Activated naive CD8-positive, alpha-beta T cell treated with anti-CD3 and anti-CD28 coated beads, Interleukin-2, amount 50 U/mL, for 24 hours (primary cell): ENCODE measurements around the gene PRR35.

ENCODE experiments used
- ATAC-seq: fragments of 150-1000 bp; cut with Tn5 transposase; one replicate; pipeline ENCODE4 v1.10.0; 2021
- DNase-seq: peaks from one replicate; pipeline ENCODE4 v3.0.0; 2021
- H3K27ac Mint-ChIP-seq: one replicate; pipeline ENCODE4 v1.8.0; 2021; ENCODE audit warnings: mild to moderate bottlenecking, mixed read lengths
- H3K27me3 Mint-ChIP-seq: one replicate; pipeline ENCODE4 v1.8.0; 2021; ENCODE audit warnings: mixed read lengths
- H3K36me3 Mint-ChIP-seq: one replicate; pipeline ENCODE4 v1.8.0; 2021; ENCODE audit warnings: low read depth, mixed read lengths
- H3K4me1 Mint-ChIP-seq: one replicate; pipeline ENCODE4 v1.8.0; 2021; ENCODE audit warnings: mixed read lengths
- H3K4me3 Mint-ChIP-seq: one replicate; pipeline ENCODE4 v1.8.0; 2021; ENCODE audit warnings: mild to moderate bottlenecking, moderate library complexity, mixed read lengths
- H3K9me3 Mint-ChIP-seq: one replicate; pipeline ENCODE4 v1.8.0; 2021; ENCODE audit warnings: mixed read lengths

The PRR35 gene

GRCh38 chr16:586047-586644, 26.0 kb downstream of the PRR35 start:
- DNase-seq: no peak
- Mint-ChIP-seq H3K27ac (peak overlapping the region; percentile 11), H3K4me1 (peaks cover 18% of the 10 kb centered on the region), H3K9me3 (no peaks in the 10 kb centered on the region), H3K27me3 (no peaks in the 10 kb centered on the region), H3K36me3 (peaks cover 13% of the 10 kb centered on the region), H3K4me3 (no peak overlapping the region)
- ATAC-seq: no peak

GRCh38 chr16:586645-587590, 26.7 kb downstream of the PRR35 start:
- Mint-ChIP-seq H3K27ac (peak overlapping the region; percentile 99), H3K4me3 (peak overlapping the region; percentile 94), H3K27me3 (no peaks in the 10 kb centered on the region), H3K9me3 (no peaks in the 10 kb centered on the region), H3K36me3 (peaks cover 13% of the 10 kb centered on the region), H3K4me1 (peaks cover 23% of the 10 kb centered on the region)
- no peak for DNase-seq
- ATAC-seq: no peak

- ATAC-seq (peak; percentile 26), DNase-seq (peak; percentile 68)
- Mint-ChIP-seq H3K4me1 (peaks cover 23% of the 10 kb centered on the region), H3K4me3 (peak overlapping the region; percentile 94), H3K27me3 (no peaks in the 10 kb centered on the region), H3K9me3 (no peaks in the 10 kb centered on the region), H3K36me3 (peaks cover 13% of the 10 kb centered on the region), H3K27ac (peak overlapping the region; percentile 99)
These were observed 28.4 kb downstream of the PRR35 start for GRCh38 chr16:588639-588888.

- ATAC-seq: peak; percentile 71
- H3K4me3 Mint-ChIP-seq: peak overlapping the region; percentile 94
- peaks cover 23% of the 10 kb centered on the region for H3K4me1 Mint-ChIP-seq
These were observed 28.9 kb downstream of the PRR35 start for GRCh38 chr16:588889-589657.

GRCh38 chr16:589658-590187, 29.5 kb downstream of the PRR35 start, which contains the start of gene RAB40C:
RAB40C (plus strand) TSS chr16:590066; CDS start chr16:590292, 226 bp downstream.
- peak; percentile 99 for DNase-seq
- peaks cover 13% of the 10 kb centered on the region for H3K36me3 Mint-ChIP-seq

More at GRCh38 chr16:588889-589657, 28.9 kb downstream of the PRR35 start:
- Mint-ChIP-seq H3K27me3 (no peaks in the 10 kb centered on the region), H3K36me3 (peaks cover 13% of the 10 kb centered on the region), H3K9me3 (no peaks in the 10 kb centered on the region), H3K27ac (peak overlapping the region; percentile 99)
- peak; percentile 98 for DNase-seq

GRCh38 chr16:590188-590814, 30.1 kb downstream of the PRR35 start:
- Mint-ChIP-seq H3K4me3 (peak overlapping the region; percentile 81), H3K36me3 (peaks cover 13% of the 10 kb centered on the region), H3K9me3 (no peaks in the 10 kb centered on the region), H3K27ac (peak overlapping the region; percentile 66), H3K27me3 (no peaks in the 10 kb centered on the region), H3K4me1 (peaks cover 23% of the 10 kb centered on the region)
- DNase-seq: peak; percentile 29
- no peak for ATAC-seq

More at GRCh38 chr16:589658-590187, 29.5 kb downstream of the PRR35 start, which contains the start of gene RAB40C:
- ATAC-seq: peak; percentile 86
- no peaks in the 10 kb centered on the region for H3K9me3 Mint-ChIP-seq
- no peaks in the 10 kb centered on the region for H3K27me3 Mint-ChIP-seq
- H3K4me3 Mint-ChIP-seq: peak within 1 kb of the TSS; percentile 94
- H3K4me1 Mint-ChIP-seq: peaks cover 23% of the 10 kb centered on the region
- peak within 1 kb of the TSS; percentile 99 for H3K27ac Mint-ChIP-seq

GRCh38 chr16:590815-591200, 30.6 kb downstream of the PRR35 start:
- no peaks in the 10 kb centered on the region for H3K27me3 Mint-ChIP-seq
- H3K4me1 Mint-ChIP-seq: peaks cover 23% of the 10 kb centered on the region
- no peaks in the 10 kb centered on the region for H3K9me3 Mint-ChIP-seq
- peak overlapping the region; percentile 81 for H3K4me3 Mint-ChIP-seq
- DNase-seq (no peak), ATAC-seq (no peak)
- H3K27ac Mint-ChIP-seq: peak overlapping the region; percentile 66
- peaks cover 13% of the 10 kb centered on the region for H3K36me3 Mint-ChIP-seq

GRCh38 chr16:591231-591630, 31.0 kb downstream of the PRR35 start:
- H3K4me1 Mint-ChIP-seq: peaks cover 23% of the 10 kb centered on the region
- DNase-seq (no peak), ATAC-seq (no peak)
- H3K9me3 Mint-ChIP-seq: no peaks in the 10 kb centered on the region
- peaks cover 13% of the 10 kb centered on the region for H3K36me3 Mint-ChIP-seq
- H3K4me3 Mint-ChIP-seq: peak overlapping the region; percentile 81
- H3K27me3 Mint-ChIP-seq: no peaks in the 10 kb centered on the region
- peak overlapping the region; percentile 66 for H3K27ac Mint-ChIP-seq

GRCh38 chr16:591892-592517, 31.8 kb downstream of the PRR35 start:
- Mint-ChIP-seq H3K27ac (no peak overlapping the region), H3K9me3 (no peaks in the 10 kb centered on the region), H3K4me1 (peaks cover 23% of the 10 kb centered on the region), H3K36me3 (peaks cover 13% of the 10 kb centered on the region), H3K4me3 (peak overlapping the region; percentile 26), H3K27me3 (no peaks in the 10 kb centered on the region)
- ATAC-seq (no peak), DNase-seq (no peak)

GRCh38 chr16:592518-593306, 32.5 kb downstream of the PRR35 start:
- H3K36me3 Mint-ChIP-seq: peaks cover 9% of the 10 kb centered on the region
- peaks cover 19% of the 10 kb centered on the region for H3K4me1 Mint-ChIP-seq
- H3K27ac Mint-ChIP-seq: peak overlapping the region; percentile 42
- DNase-seq: no peak
- H3K9me3 Mint-ChIP-seq: no peaks in the 10 kb centered on the region
- ATAC-seq: no peak
- no peaks in the 10 kb centered on the region for H3K27me3 Mint-ChIP-seq
- H3K4me3 Mint-ChIP-seq: no peak overlapping the region

- no peak overlapping the region for H3K27ac Mint-ChIP-seq
- peaks cover 3% of the 10 kb centered on the region for H3K36me3 Mint-ChIP-seq
- no peaks in the 10 kb centered on the region for H3K27me3 Mint-ChIP-seq
- H3K9me3 Mint-ChIP-seq: no peaks in the 10 kb centered on the region
- ATAC-seq (no peak), DNase-seq (no peak)
- H3K4me3 Mint-ChIP-seq: no peak overlapping the region
- peaks cover 14% of the 10 kb centered on the region for H3K4me1 Mint-ChIP-seq
These were observed 33.2 kb downstream of the PRR35 start for GRCh38 chr16:593406-593805.

- peaks cover 4% of the 10 kb centered on the region for H3K36me3 Mint-ChIP-seq
- DNase-seq (no peak), ATAC-seq (no peak)
- H3K4me3 Mint-ChIP-seq: no peak overlapping the region
- H3K27me3 Mint-ChIP-seq: no peaks in the 10 kb centered on the region
- peaks cover 11% of the 10 kb centered on the region for H3K4me1 Mint-ChIP-seq
- no peaks in the 10 kb centered on the region for H3K9me3 Mint-ChIP-seq
- no peak overlapping the region for H3K27ac Mint-ChIP-seq
These were observed 33.6 kb downstream of the PRR35 start for GRCh38 chr16:593807-594206.

GRCh38 chr16:595094-595528, 34.9 kb downstream of the PRR35 start:
- Mint-ChIP-seq H3K4me1 (peaks cover 11% of the 10 kb centered on the region), H3K9me3 (no peaks in the 10 kb centered on the region), H3K4me3 (no peak overlapping the region), H3K27ac (no peak overlapping the region), H3K27me3 (no peaks in the 10 kb centered on the region), H3K36me3 (peaks cover 7% of the 10 kb centered on the region)
- no peak for DNase-seq
- ATAC-seq: peak; percentile 3
